GM21526 (cell line): ENCODE data around the gene JPT1.
"Not testable (repeated sequence)": the region's sequence is repeated elsewhere in the genome, so short reads cannot be mapped to it uniquely, and the experiment has no call there.

Experiments used
- ATAC-seq: cut with Tn5 transposase; IDR thresholded peaks from one replicate; pipeline ENCODE4 v1.9.1; 2021; ENCODE audit warnings: moderate library complexity; ENCODE audit not compliant: unreplicated experiment, low FRiP score

The JPT1 gene

DNA sequence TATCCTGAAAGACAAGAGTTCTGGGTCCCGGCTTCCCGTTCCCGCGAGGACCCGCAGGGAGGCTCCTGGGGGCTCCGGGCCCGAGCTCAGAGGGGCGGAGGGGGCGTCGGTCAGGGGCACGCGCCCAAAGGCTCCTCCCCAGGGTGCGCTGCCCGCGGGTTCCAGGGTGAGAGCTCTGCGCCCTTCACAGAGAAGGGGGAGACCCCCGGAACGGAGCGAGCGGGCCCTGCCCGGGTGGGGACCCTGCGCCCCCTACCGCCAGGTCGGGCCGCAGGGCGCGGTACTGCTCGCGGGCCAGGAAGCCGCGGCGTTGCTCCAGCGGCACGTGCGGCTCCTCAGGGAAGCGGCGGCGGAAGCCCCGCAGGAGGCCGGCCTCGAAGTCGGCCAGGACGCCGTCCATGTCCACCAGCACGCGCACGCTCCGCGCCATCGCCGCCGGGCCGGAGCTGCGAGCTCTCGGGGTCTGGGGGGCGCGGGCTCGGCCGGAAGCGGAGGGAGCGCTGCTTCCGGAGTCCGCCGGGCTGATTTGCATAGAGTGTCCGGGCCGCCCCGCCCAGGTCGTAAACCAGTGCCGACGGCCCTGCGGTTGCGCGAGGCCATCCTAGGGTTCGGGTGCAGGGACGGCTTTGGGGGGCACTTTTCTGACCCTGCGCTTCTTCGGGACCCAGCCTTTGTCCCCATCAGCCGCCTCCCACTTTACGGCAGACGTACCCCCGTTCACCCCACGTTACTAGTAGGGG is 22.9 kb downstream of the JPT1 start, which contains the start of gene NT5C:
NT5C (minus strand) TSS at position 465 of the 740 bp plus-strand sequence; CDS start at position 430, 35 bp downstream.
- ATAC-seq = peak; percentile 58

DNA sequence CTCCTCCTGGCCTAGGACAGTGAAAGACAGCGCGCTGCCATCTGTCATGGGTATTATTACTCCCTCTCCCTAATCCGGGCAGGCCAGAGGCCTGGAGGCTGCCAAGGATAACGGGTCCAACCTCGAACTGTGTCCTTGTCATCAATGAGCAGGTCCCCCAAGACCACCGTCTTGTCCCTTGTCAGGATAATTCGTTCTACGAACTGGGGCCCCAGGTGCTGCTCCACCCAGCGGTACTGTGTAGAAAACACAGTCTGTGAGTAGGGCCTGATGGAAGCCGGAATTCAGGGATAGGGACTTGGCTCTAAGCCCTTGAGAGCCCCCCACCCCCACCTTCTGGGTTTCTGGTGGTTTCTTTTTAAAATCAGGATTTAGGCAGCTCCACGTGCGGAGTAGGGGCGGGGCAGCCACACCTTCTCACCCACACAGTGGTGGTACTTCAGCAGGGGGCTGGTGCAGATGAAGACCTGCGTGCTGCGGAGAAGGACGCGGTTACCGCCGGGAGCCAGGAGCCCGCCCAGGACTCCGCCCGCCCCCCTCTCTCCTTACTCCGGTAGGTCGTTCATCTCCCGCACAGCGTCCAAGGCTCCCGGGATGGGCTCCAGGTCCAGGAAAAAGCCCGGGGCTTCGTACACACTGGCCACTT is 23.6 kb downstream of the JPT1 start:
- no peak for ATAC-seq

DNA sequence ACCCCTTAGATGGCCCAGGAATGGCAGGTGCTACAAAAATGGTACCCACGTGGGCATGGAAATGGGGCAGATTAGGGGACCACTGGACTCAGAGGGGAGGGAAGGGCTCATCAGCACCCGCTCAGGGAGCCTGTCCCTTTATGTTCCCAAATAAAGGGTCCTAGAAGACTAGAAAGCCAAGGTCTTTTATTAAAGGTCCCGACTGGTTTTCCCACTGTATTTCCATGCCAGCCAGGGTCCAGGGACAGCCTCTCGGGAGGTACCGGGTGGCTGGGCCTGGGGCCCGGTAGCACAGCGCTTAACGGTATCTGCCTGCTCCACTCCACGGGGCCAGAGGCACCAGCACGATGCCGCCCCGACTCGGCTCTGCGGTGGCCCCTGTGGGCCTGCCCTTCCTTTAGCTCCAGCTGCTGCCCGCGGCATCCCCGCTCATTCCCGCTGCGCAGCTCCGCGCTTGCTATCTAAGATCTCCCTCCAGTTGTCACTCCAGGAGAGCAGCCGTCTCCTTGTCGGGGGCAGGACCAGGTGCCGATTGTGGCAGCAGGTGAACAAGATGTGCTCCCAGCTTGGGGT is 24.2 kb downstream of the JPT1 start:
- ATAC-seq = no peak

DNA sequence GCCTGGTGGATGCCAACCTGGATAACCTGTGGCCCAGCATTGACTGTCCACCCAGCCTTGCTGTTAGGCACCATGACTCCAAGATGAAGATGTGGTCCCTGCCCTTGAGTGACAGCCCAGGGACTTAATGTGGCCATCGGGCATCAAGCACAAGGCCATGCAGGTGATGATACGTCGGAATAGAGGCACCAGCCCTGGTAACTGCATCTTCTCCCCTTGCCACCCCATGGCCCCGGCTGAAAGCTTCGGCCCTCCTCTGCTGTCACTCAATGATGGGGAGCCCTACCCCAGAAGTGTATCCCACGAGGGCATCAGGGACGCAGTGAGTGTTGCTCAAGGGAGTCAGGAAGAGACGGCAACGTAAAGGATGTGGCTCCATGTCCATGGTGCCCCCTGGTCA is 24.7 kb downstream of the JPT1 start:
- ATAC-seq = no peak

DNA sequence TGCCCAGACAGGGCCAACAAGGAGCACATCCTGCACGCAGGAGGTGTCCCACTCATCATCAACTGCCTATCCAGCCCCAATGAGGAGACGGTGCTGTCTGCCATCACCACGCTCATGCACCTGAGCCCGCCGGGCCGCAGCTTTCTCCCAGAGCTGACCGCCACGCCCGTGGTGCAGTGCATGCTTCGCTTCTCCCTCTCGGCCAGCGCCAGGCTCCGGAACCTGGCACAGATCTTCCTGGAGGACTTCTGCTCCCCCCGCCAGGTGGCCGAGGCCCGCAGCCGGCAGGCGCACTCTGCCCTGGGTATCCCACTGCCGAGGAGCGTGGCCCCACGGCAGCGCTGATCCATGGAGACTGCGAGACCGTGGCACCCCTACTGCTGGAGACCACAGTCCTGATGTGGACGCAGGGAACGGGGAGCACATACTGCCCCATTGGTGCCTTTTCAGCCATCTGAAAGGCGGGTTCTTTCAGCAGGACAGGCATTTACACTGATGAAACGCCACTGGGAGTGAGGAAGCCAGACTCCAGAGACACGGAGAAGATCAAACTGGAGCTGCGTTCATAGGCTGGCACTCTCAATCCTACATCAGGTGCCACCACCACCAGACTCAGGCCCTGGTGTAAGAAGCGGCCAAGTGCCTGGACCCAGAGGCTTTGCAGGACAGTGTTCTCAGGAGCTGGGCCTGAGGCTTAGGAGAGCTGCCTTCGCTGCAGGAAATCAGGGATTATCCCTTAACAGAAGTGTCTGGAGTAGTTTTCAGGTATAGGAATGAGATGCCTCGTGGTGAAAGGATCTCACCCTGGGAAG is 25.4 kb downstream of the JPT1 start:
- no peak for ATAC-seq

DNA sequence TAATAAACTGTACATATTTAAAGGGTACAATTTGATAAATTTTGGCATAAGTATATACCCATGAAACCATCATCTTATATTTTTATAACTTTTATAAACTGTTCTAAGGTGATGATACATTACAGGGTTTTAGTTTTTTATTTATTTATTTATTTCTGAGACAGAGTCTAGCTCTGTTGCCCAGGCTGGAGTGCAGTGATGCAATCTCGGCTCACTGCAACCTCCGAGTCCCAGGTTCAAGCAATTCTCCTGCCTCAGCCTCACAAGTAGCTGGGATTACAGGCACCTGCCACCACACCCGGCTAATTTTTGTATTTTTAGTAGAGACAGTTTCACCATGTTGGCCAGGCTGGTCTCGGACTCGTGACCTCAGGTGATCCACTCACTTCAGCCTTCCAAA is 26.4 kb downstream of the JPT1 start:
- ATAC-seq = not testable (repeated sequence)

DNA sequence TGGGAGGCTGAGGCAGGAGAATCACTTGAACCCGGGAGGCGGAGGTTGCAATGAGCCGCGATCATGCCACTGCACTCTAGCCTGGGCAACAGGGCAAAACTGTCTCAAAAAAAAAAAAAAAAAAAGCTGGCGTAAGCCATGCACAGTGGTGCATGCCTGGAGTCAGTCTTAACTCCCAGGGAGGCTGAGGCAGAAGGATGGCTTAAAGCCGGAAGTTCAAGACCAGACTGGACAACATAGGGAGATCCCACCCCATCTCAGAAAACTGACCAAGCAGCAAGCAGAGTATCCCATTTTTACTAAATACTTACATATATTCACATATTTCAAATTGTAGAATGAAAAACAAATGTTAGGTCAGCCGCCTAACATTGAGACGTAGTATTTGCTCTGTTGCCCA is 27.4 kb downstream of the JPT1 start:
- no peak for ATAC-seq

DNA sequence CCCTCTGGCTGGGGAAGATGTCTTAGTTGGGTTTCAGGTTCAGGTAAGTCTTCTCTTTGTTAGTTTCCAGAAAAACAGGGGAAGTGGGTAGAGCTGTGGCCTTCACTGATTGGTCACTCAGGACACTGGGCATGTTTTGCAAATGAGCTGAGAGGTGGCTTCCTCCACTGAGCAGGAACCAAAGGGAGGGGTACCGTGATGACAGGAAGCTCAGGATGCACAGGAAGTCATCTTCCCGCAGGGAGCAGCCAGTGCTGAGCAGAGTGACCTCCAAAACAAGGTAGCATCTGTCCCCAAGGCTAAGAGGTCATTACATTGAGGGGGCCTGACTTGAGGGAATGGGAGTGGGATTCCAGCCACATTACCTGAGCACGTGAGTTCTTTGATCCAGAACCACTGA is 28.3 kb downstream of the JPT1 start:
- no peak for ATAC-seq

DNA sequence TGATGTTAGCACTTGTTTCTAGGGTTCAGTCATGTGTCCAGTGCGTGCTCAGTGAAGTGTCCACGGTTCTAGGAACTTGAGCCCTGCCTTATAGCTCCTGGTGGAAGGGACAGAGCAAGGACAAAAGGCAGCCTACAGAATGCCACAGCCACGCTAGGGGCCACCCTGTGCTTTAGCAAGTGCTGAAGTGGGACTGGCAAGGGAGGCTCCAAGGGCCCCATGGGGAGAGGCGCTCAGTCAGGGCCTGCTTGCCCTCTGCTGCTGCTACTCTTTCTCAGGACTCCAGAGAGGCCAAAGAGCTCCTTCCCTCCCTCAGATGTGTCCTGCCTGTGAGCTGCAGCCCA is 29.5 kb downstream of the JPT1 start:
- ATAC-seq = no peak

DNA sequence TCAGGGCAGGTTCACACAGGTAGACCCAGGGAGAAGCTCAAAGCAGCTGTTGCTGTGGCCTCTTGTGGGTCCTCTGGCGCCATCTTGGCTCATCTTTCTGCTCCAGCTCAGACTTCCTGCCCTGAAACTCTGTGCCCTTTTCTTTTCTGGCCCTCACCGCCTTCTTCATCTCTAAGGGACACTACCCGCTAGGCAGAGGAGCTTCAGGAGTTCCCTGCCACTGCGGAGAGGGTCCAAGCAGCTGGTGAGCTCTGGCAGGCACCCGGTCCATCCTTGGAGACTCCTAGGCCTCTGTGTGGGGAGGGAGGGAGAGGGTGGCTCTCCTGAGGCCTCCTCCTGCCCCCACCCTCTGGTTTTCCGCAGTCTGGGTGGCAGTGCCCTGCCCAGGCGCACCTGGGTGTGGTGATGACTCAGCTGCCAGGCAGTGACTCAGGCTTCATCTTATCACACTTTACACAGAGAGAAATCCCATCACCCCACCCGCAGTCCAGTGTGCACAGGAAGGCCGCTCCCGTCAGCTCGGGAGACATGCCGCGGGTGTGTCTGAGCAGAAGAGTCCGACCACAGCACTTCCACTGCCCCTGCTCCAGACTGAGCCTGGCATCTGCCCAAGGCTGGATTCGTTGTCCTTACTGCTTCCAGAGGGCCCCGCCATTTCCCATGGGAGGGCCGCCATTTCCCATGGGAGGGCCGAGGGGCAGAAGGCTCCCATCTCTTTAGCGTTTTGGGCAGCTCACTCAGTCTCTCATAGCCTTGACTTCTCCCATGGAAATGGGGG is 30.1 kb downstream of the JPT1 start:
- ATAC-seq = no peak

DNA sequence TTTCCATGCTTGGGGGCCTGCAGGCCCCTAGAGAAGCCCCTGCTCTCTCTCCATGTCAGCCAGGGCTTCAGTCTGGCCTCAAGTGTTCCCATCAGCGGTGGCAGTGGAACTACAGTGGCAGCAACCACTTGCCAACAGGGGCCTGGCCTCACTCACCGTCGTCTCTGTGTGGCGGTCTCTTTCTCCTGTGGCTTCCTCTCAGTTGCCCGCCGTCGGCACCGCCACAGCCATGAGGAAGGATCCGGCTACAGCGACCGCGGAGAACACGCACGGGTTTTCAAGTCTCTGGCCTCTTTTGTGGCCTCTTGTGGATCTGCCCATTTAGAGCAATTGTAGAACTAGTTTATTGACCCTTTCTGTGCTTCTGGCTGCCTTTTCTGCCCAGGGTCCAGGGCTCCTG is 36.0 kb downstream of the JPT1 start:
- ATAC-seq = no peak

DNA sequence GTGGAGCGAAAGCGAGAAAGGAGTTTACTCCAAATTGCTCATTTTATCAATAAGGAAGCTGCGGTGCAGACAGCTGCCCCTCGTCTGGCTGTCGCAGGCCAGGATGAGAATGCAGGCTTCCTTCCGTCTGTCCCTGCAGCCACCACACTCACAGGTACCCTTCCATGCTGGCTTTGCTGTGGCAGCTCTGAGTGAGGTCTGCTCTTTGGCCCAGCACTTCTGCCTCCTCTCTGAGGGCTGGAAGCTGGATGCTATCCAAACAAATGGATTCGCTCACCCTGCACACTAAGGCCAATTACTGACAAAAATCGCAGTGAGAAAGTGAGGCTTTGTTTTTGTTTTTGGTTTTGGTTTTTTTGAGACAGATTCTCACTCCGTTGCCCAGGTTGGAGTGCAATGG is 37.6 kb downstream of the JPT1 start:
- ATAC-seq = no peak

DNA sequence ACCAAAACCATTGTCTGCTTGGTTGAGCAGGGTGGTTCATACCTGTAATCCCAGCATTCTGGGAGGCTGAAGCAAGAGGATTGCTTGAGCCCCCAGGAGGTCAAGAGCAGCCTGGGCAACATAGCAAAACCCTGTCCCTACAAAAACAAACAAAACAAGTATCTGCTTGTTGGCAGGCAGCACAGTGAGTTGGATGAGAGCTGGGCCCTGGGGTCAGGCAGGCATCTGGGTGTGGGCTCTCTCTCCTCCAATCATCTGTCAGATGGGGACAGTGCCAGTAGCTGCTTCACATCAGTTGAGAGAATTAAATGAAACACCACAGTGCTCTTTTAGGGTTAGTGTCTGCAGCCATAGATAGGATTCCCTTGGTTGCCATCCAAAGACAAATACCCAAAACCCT is 38.8 kb downstream of the JPT1 start:
- no peak for ATAC-seq

DNA sequence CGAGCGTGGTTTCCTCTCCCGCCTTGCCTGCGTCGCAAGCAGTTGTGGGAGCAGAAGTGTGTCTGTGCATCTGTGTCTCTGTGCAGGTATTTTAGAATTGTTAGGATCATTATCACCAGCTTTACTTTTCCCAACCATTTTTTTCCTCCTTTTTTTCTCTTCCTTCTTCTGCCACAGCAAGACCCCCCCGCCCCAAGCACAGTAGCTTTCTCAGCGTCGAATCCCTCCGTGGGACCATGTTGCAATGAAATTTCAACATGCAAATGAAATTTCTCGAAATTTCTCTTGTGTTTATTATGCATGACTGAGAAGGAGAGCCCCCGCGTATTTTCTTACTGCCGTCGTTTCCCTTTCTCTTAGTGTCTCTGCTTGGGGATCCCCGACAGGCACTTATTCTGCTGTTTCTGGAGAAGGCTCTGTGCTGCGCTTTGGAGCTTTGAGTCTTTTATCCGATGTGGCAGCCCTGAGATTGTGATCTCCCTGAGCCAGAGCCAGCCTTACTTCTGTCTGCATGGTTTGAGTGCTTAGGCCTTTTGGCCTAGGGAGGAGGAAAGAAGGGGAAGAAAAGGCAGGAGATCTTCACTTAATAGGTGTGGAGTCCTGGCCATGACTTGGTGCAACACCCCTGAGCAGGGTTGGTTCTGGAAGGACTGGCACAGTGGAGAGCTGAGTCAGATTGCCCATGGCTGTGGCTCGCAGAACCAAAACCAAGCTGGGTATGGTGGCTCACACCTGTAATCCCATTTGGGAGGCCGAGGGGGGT is 39.6 kb downstream of the JPT1 start:
- ATAC-seq = no peak

DNA sequence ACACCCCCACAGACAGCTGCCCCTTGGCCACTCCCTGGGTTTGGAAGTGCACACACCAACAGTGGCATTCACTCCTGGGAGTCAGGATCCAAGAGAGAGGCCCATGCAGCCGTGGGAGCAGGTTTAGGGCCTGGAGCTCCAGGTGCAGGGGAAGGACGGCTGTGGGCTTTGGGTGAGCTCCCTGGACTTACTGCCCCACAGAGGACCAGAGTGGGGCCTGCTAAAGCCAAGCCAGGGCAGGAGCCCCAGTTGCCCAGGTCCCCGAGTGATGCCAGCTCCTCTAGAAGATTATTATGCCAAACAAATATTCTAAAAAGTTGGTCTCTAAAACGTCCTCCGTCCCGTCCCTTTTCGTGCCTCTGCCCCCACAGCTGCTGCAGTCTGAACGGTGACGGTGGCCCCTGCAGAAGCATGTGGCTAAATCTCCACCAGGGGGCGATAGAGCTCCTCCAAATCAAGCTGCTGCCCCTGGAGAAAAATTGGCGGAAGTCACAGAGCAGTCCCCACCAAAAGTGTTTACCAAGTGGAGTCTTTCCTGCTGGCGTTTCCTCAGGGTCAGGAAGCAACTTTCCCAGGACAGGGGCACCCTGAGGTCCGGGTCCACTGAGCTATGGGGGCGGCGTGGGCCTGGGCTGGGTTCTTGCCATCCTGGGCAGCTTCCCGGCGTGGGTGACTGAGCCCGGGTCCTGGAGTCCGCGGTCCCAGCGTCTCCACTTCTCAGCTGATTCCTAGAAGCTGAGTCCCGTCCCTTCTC is 40.3 kb downstream of the JPT1 start:
- peak; percentile 38 for ATAC-seq

DNA sequence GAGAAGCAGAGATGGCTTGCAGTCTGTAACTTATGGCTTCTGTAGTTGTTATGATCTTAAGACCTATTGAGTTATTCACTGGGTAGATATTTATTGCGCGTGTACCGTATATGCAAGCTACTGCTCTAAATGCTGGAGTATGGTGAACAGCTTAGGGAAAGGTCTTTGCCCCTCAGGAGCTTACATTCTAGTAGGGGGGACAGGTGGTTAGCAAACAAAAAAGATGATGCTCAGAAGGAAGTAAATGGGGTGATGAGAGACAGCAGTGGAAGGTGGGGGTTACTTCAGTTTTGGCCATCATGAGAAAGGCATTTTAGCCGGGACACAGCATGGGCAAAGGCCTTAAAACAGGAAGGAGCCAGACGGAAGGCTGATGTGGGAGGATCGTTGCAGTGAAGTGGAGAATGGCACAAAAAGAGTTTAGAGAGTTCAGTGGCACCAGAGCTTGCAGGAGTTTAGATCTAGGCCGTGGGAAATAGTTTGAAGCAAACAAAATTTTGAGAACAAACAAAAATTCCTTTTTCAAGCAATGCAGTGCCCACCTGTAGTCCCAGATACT is 42.5 kb downstream of the JPT1 start:
- ATAC-seq = no peak

DNA sequence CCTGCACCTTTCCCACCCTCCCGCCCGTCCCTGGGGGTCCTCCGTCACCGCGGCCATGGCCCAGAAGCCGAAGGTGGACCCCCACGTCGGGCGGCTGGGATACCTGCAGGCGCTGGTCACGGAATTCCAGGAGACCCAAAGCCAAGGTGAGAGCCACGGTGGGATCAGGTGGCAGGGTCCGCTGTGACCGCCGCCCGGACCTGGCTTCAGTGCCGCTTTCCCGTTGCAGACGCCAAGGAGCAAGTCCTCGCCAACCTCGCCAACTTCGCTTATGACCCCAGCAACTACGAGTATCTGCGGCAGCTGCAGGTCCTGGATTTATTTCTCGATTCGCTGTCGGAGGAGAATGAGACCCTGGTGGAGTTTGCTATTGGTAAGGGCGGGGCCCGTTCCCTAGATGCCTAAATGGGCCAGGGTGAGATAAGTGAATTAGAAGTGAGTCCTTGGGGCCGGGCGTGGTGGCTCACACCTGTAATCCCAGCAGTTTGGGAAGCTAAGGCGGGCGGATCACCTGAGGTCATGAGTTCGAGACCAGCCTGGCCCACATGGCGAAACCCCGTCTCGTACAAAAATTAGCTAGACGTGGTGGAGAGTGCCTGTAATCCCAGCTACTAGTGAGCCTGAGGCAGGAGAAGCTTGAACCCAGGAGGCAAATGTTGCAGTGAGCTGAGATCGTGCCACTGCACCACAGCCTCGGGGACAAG is 43.9 kb downstream of the JPT1 start:
- ATAC-seq = no peak
